ENCODE measurements around the gene VTI1A.
A peak's percentile ranks its signal among the peaks of the same experiment; 100 is the strongest.

The VTI1A gene

DNA sequence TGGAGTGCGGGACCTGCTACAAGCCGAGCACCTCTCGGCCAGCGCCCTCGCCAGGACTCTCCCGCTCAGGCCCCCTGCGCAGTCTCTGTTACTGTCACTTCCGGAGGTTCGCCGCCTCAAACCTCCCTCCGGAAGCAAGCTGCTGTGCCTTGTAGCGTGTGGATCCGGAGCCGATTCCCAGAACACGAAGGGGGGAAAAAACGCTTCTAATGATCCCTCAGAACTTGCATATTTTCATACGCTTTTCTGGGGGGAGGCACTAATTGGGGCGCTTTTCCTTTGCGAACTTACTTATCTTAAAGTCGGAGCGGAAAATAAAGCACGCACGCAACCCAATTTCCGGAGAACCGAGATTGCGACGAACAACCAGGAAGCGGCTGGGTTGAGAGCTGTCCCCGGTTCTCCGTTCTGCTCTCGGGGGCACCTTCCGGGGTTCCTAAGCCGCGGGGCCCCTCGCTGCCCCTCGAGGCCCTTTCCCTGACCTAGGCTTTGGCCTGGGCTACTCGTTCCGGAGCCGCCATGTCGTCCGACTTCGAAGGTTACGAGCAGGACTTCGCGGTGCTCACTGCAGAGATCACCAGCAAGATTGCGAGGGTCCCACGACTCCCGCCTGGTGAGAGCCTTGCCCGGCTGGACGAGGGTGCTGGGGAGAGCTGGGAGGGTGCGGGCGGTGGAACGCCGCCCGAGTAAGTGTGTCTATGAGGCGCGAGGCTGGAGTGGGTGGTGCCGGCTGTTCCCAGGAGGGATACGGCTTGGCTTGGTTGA, at the start of gene VTI1A, which contains the start of gene ZDHHC6 (continued):
- TF ChIP-seq ZNF549 (tag by site-specific recombination; IDR thresholded peaks at IDR 0.05) (no peak), ZFP3 (tag by site-specific recombination; IDR thresholded peaks at IDR 0.05; ENCODE audit: low read depth) (0 out of 2 replicates have a peak, but pooled peaks have one; percentile 46), ZNF585B (tag by site-specific recombination; IDR thresholded peaks at IDR 0.05) (no peak), ZNF146 (tag by site-specific recombination; IDR thresholded peaks at IDR 0.05) (0 out of 2 replicates have a peak, but pooled peaks have one; percentile 31), ZNF140 (tag by site-specific recombination; IDR thresholded peaks at IDR 0.05) (no peak), KLF9 (tag by site-specific recombination; IDR thresholded peaks at IDR 0.05; ENCODE audit: low read depth) (peak; percentile 41; the same call in 1 of the 2 replicates), ZNF791 (tag by site-specific recombination; IDR thresholded peaks at IDR 0.05) (no peak), GLIS1 (tag by site-specific recombination; IDR thresholded peaks at IDR 0.05) (peak; percentile 89), ZNF2 (tag by site-specific recombination; IDR thresholded peaks at IDR 0.05) (peak; percentile 97; the same call in 1 of the 2 replicates), ZNF660 (tag by site-specific recombination; IDR thresholded peaks at IDR 0.05) (peak; percentile 94), ZNF23 (tag by site-specific recombination; IDR thresholded peaks at IDR 0.05; ENCODE audit: borderline replicate concordance) (no peak), ZNF391 (tag by site-specific recombination; IDR thresholded peaks at IDR 0.05; ENCODE audit: borderline replicate concordance, low read depth) (peak; percentile 87; the same call in 1 of the 2 replicates), GLIS2 (tag by site-specific recombination; IDR thresholded peaks at IDR 0.05) (peak; percentile 88), SCRT1 (tag by site-specific recombination; IDR thresholded peaks at IDR 0.05; ENCODE audit: borderline replicate concordance) (no peak), KLF10 (tag by site-specific recombination; IDR thresholded peaks at IDR 0.05) (peak; percentile 72), BCL11A (tag by site-specific recombination; IDR thresholded peaks at IDR 0.05; ENCODE audit: low read depth) (no peak), ZNF629 (tag by site-specific recombination; IDR thresholded peaks at IDR 0.05) (peak; percentile 80)
- TF ChIP-seq, protein P1, sequence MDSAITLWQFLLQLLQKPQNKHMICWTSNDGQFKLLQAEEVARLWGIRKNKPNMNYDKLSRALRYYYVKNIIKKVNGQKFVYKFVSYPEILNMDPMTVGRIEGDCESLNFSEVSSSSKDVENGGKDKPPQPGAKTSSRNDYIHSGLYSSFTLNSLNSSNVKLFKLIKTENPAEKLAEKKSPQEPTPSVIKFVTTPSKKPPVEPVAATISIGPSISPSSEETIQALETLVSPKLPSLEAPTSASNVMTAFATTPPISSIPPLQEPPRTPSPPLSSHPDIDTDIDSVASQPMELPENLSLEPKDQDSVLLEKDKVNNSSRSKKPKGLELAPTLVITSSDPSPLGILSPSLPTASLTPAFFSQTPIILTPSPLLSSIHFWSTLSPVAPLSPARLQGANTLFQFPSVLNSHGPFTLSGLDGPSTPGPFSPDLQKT (IDR thresholded peaks at IDR 0.05; ENCODE audit: borderline replicate concordance, low read depth, low read length) = peak; percentile 80; the same call in 1 of the 2 replicates
- TF ChIP-seq, protein P2, sequence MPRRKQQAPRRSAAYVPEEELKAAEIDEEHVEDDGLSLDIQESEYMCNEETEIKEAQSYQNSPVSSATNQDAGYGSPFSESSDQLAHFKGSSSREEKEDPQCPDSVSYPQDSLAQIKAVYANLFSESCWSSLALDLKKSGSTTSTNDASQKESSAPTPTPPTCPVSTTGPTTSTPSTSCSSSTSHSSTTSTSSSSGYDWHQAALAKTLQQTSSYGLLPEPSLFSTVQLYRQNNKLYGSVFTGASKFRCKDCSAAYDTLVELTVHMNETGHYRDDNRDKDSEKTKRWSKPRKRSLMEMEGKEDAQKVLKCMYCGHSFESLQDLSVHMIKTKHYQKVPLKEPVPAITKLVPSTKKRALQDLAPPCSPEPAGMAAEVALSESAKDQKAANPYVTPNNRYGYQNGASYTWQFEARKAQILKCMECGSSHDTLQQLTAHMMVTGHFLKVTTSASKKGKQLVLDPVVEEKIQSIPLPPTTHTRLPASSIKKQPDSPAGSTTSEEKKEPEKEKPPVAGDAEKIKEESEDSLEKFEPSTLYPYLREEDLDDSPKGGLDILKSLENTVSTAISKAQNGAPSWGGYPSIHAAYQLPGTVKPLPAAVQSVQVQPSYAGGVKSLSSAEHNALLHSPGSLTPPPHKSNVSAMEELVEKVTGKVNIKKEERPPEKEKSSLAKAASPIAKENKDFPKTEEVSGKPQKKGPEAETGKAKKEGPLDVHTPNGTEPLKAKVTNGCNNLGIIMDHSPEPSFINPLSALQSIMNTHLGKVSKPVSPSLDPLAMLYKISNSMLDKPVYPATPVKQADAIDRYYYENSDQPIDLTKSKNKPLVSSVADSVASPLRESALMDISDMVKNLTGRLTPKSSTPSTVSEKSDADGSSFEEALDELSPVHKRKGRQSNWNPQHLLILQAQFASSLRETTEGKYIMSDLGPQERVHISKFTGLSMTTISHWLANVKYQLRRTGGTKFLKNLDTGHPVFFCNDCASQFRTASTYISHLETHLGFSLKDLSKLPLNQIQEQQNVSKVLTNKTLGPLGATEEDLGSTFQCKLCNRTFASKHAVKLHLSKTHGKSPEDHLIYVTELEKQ (tag by site-specific recombination; IDR thresholded peaks at IDR 0.05; ENCODE audit: borderline replicate concordance) = 0 out of 2 replicates have a peak, but pooled peaks have one; percentile 57
- TF ChIP-seq, protein P3, sequence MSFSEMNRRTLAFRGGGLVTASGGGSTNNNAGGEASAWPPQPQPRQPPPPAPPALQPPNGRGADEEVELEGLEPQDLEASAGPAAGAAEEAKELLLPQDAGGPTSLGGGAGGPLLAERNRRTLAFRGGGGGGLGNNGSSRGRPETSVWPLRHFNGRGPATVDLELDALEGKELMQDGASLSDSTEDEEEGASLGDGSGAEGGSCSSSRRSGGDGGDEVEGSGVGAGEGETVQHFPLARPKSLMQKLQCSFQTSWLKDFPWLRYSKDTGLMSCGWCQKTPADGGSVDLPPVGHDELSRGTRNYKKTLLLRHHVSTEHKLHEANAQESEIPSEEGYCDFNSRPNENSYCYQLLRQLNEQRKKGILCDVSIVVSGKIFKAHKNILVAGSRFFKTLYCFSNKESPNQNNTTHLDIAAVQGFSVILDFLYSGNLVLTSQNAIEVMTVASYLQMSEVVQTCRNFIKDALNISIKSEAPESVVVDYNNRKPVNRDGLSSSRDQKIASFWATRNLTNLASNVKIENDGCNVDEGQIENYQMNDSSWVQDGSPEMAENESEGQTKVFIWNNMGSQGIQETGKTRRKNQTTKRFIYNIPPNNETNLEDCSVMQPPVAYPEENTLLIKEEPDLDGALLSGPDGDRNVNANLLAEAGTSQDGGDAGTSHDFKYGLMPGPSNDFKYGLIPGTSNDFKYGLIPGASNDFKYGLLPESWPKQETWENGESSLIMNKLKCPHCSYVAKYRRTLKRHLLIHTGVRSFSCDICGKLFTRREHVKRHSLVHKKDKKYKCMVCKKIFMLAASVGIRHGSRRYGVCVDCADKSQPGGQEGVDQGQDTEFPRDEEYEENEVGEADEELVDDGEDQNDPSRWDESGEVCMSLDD (tag by site-specific recombination; IDR thresholded peaks at IDR 0.05) = peak; percentile 67
- TF ChIP-seq, protein P4, sequence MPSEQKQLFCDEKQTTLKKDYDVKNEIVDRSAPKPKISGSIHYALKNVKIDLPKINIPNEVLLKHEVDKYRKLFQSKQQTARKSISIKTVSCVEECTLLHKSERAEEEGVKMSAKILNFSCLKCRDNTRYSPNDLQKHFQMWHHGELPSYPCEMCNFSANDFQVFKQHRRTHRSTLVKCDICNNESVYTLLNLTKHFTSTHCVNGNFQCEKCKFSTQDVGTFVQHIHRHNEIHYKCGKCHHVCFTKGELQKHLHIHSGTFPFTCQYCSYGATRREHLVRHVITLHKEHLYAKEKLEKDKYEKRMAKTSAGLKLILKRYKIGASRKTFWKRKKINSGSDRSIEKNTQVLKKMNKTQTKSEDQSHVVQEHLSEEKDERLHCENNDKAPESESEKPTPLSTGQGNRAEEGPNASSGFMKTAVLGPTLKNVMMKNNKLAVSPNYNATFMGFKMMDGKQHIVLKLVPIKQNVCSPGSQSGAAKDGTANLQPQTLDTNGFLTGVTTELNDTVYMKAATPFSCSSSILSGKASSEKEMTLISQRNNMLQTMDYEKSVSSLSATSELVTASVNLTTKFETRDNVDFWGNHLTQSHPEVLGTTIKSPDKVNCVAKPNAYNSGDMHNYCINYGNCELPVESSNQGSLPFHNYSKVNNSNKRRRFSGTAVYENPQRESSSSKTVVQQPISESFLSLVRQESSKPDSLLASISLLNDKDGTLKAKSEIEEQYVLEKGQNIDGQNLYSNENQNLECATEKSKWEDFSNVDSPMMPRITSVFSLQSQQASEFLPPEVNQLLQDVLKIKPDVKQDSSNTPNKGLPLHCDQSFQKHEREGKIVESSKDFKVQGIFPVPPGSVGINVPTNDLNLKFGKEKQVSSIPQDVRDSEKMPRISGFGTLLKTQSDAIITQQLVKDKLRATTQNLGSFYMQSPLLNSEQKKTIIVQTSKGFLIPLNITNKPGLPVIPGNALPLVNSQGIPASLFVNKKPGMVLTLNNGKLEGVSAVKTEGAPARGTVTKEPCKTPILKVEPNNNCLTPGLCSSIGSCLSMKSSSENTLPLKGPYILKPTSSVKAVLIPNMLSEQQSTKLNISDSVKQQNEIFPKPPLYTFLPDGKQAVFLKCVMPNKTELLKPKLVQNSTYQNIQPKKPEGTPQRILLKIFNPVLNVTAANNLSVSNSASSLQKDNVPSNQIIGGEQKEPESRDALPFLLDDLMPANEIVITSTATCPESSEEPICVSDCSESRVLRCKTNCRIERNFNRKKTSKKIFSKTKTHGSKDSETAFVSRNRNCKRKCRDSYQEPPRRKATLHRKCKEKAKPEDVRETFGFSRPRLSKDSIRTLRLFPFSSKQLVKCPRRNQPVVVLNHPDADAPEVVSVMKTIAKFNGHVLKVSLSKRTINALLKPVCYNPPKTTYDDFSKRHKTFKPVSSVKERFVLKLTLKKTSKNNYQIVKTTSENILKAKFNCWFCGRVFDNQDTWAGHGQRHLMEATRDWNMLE (tag by site-specific recombination; conservative IDR thresholded peaks at IDR 0.05; ENCODE audit: low read depth) = peak; percentile 86
- TF ChIP-seq, protein P5, sequence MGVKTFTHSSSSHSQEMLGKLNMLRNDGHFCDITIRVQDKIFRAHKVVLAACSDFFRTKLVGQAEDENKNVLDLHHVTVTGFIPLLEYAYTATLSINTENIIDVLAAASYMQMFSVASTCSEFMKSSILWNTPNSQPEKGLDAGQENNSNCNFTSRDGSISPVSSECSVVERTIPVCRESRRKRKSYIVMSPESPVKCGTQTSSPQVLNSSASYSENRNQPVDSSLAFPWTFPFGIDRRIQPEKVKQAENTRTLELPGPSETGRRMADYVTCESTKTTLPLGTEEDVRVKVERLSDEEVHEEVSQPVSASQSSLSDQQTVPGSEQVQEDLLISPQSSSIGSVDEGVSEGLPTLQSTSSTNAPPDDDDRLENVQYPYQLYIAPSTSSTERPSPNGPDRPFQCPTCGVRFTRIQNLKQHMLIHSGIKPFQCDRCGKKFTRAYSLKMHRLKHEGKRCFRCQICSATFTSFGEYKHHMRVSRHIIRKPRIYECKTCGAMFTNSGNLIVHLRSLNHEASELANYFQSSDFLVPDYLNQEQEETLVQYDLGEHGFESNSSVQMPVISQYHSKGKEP (tag by site-specific recombination; IDR thresholded peaks at IDR 0.05) = no peak
- TF ChIP-seq, protein P6, sequence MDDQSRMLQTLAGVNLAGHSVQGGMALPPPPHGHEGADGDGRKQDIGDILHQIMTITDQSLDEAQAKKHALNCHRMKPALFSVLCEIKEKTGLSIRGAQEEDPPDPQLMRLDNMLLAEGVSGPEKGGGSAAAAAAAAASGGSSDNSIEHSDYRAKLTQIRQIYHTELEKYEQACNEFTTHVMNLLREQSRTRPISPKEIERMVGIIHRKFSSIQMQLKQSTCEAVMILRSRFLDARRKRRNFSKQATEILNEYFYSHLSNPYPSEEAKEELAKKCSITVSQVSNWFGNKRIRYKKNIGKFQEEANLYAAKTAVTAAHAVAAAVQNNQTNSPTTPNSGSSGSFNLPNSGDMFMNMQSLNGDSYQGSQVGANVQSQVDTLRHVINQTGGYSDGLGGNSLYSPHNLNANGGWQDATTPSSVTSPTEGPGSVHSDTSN (CRISPR knock-in tag; IDR thresholded peaks at IDR 0.05) = peak; percentile 33; the same call in 1 of the 2 replicates
